CD8-positive, alpha-beta memory T cell (primary cell): ENCODE results near the gene AP1G2. TPM values are rescaled to one million over a fixed set of nuclear protein-coding genes. Genes with fewer than 3 reads are reported as not detected.
A peak's percentile ranks its signal among the peaks of the same experiment; 100 is the strongest.

Source experiments
- CTCF ChIA-PET: fragments of 350-600 bp; sonication (Branson Sonifier 250); formaldehyde crosslinking; loops from one replicate; lab custom pipeline; 2021; ENCODE audit warnings: antibody characterized with exemption; lab: Charles Lee
- POLR2A ChIA-PET: fragments of 350-600 bp; sonication (Branson Sonifier 250); formaldehyde crosslinking; loops from one replicate; lab custom pipeline; 2021; ENCODE audit warnings: antibody characterized with exemption; lab: Charles Lee
- DNase-seq, 5 donors: peaks; one replicate each; pipeline versions ENCODE4 v3.0.0 to v3.0.0-alpha.2; 2020 to 2022; ENCODE audit warnings: mixed read lengths in 1 of 5
- H3K27ac ChIP-seq: one replicate; pipeline ENCODE4 v1.7.0; 2013; ENCODE audit warnings: low read depth, mild to moderate bottlenecking, low read length, moderate library complexity
- H3K27me3 ChIP-seq: 2 replicates; pipeline ENCODE4 v1.7.0; 2013; ENCODE audit warnings: low read length, mild to moderate bottlenecking; ENCODE audit not compliant: insufficient read depth, poor library complexity, severe bottlenecking
- H3K36me3 ChIP-seq: 2 replicates; pipeline ENCODE4 v1.7.0; 2013; ENCODE audit warnings: mild to moderate bottlenecking, low read length, moderate library complexity; ENCODE audit not compliant: insufficient read depth
- H3K4me1 ChIP-seq: 2 replicates; pipeline ENCODE4 v1.7.0; 2013; ENCODE audit warnings: mild to moderate bottlenecking, low read length, moderate library complexity; ENCODE audit not compliant: insufficient read depth
- H3K4me3 ChIP-seq: 2 replicates; pipeline ENCODE4 v1.7.0; 2013; ENCODE audit warnings: mild to moderate bottlenecking, low read length
- H3K9me3 ChIP-seq: 2 replicates; pipeline ENCODE4 v1.7.0; 2013; ENCODE audit warnings: mild to moderate bottlenecking, low read length
- H3K27ac Mint-ChIP-seq, 8 donors: one replicate each; pipeline ENCODE4 v1.8.0; 2020 to 2021; ENCODE audit warnings: mixed read lengths in 8 of 8, mild to moderate bottlenecking in 6 of 8, inconsistent platforms in 3 of 8, moderate library complexity in 3 of 8
- H3K27me3 Mint-ChIP-seq, 2 donors: one replicate each; pipeline ENCODE4 v1.8.0; 2020 to 2021; ENCODE audit warnings: mixed read lengths in 2 of 2, mild to moderate bottlenecking in 1 of 2, moderate library complexity in 1 of 2
- H3K36me3 Mint-ChIP-seq, 3 donors: one replicate each; pipeline ENCODE4 v1.8.0; 2020 to 2021; ENCODE audit warnings: mixed read lengths in 3 of 3, inconsistent platforms in 1 of 3, mild to moderate bottlenecking in 1 of 3
- H3K4me1 Mint-ChIP-seq, 3 donors: one replicate each; pipeline ENCODE4 v1.8.0; 2020 to 2021; ENCODE audit warnings: mixed read lengths in 3 of 3, inconsistent platforms in 1 of 3, mild to moderate bottlenecking in 1 of 3
- H3K4me3 Mint-ChIP-seq, 7 donors: one replicate each; pipeline ENCODE4 v1.8.0; 2020 to 2021; ENCODE audit warnings: mixed read lengths in 7 of 7, mild to moderate bottlenecking in 6 of 7, moderate library complexity in 4 of 7, inconsistent platforms in 2 of 7
- H3K9me3 Mint-ChIP-seq, 5 donors: one replicate each; pipeline ENCODE4 v1.8.0; 2020 to 2022; ENCODE audit warnings: mixed read lengths in 5 of 5, mild to moderate bottlenecking in 3 of 5, moderate library complexity in 2 of 5, inconsistent platforms in 1 of 5
- polyA plus RNA-seq: library from polyadenylated mRNA; unstranded; fragments of 300-500 nt; fragmentation: Illumina TruSeq; gene quantifications from one replicate; pipeline ENCODE4 v1.2.3, GENCODE V29; 2021
- total RNA-seq, 2 experiments: library from RNA; stranded (reverse); gene quantifications; one replicate each; pipeline ENCODE4 v1.2.3, GENCODE V29; 2021

The AP1G2 gene
- total and polyA plus RNA-seq, 3 experiments from 2014 or later = 80.8 to 154 (median 152) TPM

- H3K4me1 Mint-ChIP-seq = peaks cover 19 to 27% (median 22%) of the 10 kb centered on the region in 3 donors
- peaks cover 21 to 44% of the 10 kb centered on the region in 2 donors for H3K27me3 Mint-ChIP-seq
- no peak overlapping the region for H3K4me3 ChIP-seq
- ChIA-PET POLR2A (no interaction called here), CTCF (interaction anchor here (1.4 kb wide), 1 partner anchor 16 kb away, joined by 3 read pairs; no protein-coding TSS in a partner anchor)
- no peaks in the 10 kb centered on the region for H3K36me3 ChIP-seq
- H3K4me1 ChIP-seq = peaks cover 12% of the 10 kb centered on the region
- H3K4me3 Mint-ChIP-seq = peak overlapping the region in 1 of 7 donors; percentile 22
- no peaks in the 10 kb centered on the region for H3K9me3 Mint-ChIP-seq
- H3K27me3 ChIP-seq = peaks cover 10% of the 10 kb centered on the region
- H3K9me3 ChIP-seq = no peaks in the 10 kb centered on the region
- H3K27ac ChIP-seq = no peak overlapping the region
- H3K27ac Mint-ChIP-seq = peak overlapping the region in 1 of 8 donors; percentile 57
- no peak for DNase-seq
- peaks cover 0 to 3% (median 0%) of the 10 kb centered on the region in 3 donors for H3K36me3 Mint-ChIP-seq
These were observed 5.2 kb upstream of the AP1G2 start for GRCh38 chr14:23572836-23573235.

- H3K4me1 ChIP-seq = peaks cover 12% of the 10 kb centered on the region
These were observed 4.9 kb upstream of the AP1G2 start for GRCh38 chr14:23572524-23572828.

GRCh38 chr14:23571701-23572523 lies 4.3 kb upstream of the AP1G2 start:
- Mint-ChIP-seq H3K36me3 (peaks cover 2 to 6% (median 3%) of the 10 kb centered on the region in 3 donors), H3K27me3 (peaks cover 24 to 40% of the 10 kb centered on the region in 2 donors), H3K9me3 (no peaks in the 10 kb centered on the region), H3K4me1 (peaks cover 24 to 31% (median 29%) of the 10 kb centered on the region in 3 donors), H3K27ac (peak overlapping the region in 2 of 8 donors; percentile 4 to 82), H3K4me3 (peak overlapping the region in 1 of 7 donors; percentile 73)
- H3K4me3 ChIP-seq = no peak overlapping the region
- H3K27ac ChIP-seq = no peak overlapping the region
- peaks cover 8% of the 10 kb centered on the region for H3K27me3 ChIP-seq
- POLR2A ChIA-PET = no interaction called here
- CTCF ChIA-PET = interaction anchor here (1.0 to 1.4 kb wide), 4 partner anchors 9 to 60 kb away, joined by 3 to 4 read pairs (median 3); no protein-coding TSS in a partner anchor
- no peaks in the 10 kb centered on the region for H3K9me3 ChIP-seq
- no peaks in the 10 kb centered on the region for H3K36me3 ChIP-seq
- DNase-seq = no peak
- H3K4me1 ChIP-seq = peaks cover 14% of the 10 kb centered on the region

More at GRCh38 chr14:23572524-23572828, 4.9 kb upstream of the AP1G2 start:
- no peaks in the 10 kb centered on the region for H3K36me3 ChIP-seq
- H3K27me3 ChIP-seq = peaks cover 8% of the 10 kb centered on the region
- H3K9me3 ChIP-seq = no peaks in the 10 kb centered on the region
- Mint-ChIP-seq H3K4me3 (peak overlapping the region in 1 of 7 donors; percentile 33), H3K27ac (peak overlapping the region in 3 of 8 donors; percentile 4 to 82 (median 57)), H3K4me1 (peaks cover 22 to 31% (median 26%) of the 10 kb centered on the region in 3 donors), H3K36me3 (peaks cover under 1 to 3% (median 1%) of the 10 kb centered on the region in 3 donors), H3K27me3 (peaks cover 22 to 44% of the 10 kb centered on the region in 2 donors), H3K9me3 (no peaks in the 10 kb centered on the region)
- POLR2A ChIA-PET = no interaction called here
- no peak for DNase-seq
- H3K4me3 ChIP-seq = no peak overlapping the region
- CTCF ChIA-PET = interaction anchor here (1.4 kb wide), 1 partner anchor 16 kb away, joined by 3 read pairs; no protein-coding TSS in a partner anchor
- no peak overlapping the region for H3K27ac ChIP-seq

- no peak for DNase-seq
- Mint-ChIP-seq H3K27me3 (peaks cover 17 to 33% of the 10 kb centered on the region in 2 donors), H3K9me3 (no peaks in the 10 kb centered on the region), H3K27ac (no peak overlapping the region), H3K4me1 (peaks cover 23 to 32% (median 29%) of the 10 kb centered on the region in 3 donors), H3K4me3 (no peak overlapping the region), H3K36me3 (peaks cover 2 to 13% (median 3%) of the 10 kb centered on the region in 3 donors)
- Histone ChIP-seq H3K27ac (no peak overlapping the region), H3K36me3 (peaks cover 2% of the 10 kb centered on the region), H3K4me3 (no peak overlapping the region), H3K4me1 (peaks cover 18% of the 10 kb centered on the region), H3K27me3 (peaks cover 3% of the 10 kb centered on the region), H3K9me3 (no peaks in the 10 kb centered on the region)
- ChIA-PET CTCF (interaction anchor here (0.9 to 1.3 kb wide), 5 partner anchors 8 to 61 kb away, joined by 3 to 5 read pairs (median 3); no protein-coding TSS in a partner anchor), POLR2A (interaction anchor here (0.7 kb wide), 1 partner anchor 33 kb away, joined by 5 read pairs; no protein-coding TSS in a partner anchor)
These were observed 3.4 kb upstream of the AP1G2 start for GRCh38 chr14:23570806-23571483.

- Histone ChIP-seq H3K36me3 (peaks cover 15% of the 10 kb centered on the region), H3K9me3 (no peaks in the 10 kb centered on the region), H3K27ac (no peak overlapping the region), H3K4me3 (no peak overlapping the region), H3K27me3 (no peaks in the 10 kb centered on the region), H3K4me1 (peaks cover 19% of the 10 kb centered on the region)
- no peak for DNase-seq
- H3K4me1 Mint-ChIP-seq = peaks cover 21 to 40% (median 29%) of the 10 kb centered on the region in 3 donors
- H3K9me3 Mint-ChIP-seq = no peaks in the 10 kb centered on the region
- H3K27me3 Mint-ChIP-seq = peaks cover 9 to 23% of the 10 kb centered on the region in 2 donors
- ChIA-PET POLR2A (no interaction called here), CTCF (interaction anchor here (0.9 to 1.8 kb wide), 4 partner anchors 8 to 15 kb away, joined by 3 to 14 read pairs (median 4); no protein-coding TSS in a partner anchor)
- H3K4me3 Mint-ChIP-seq = peak overlapping the region in 1 of 7 donors; percentile 99
- peak overlapping the region in 4 of 8 donors; percentile 46 to 99 (median 77) for H3K27ac Mint-ChIP-seq
- peaks cover 3 to 27% (median 4%) of the 10 kb centered on the region in 3 donors for H3K36me3 Mint-ChIP-seq
These were observed 2.0 kb upstream of the AP1G2 start for GRCh38 chr14:23569443-23570151.

- peaks cover 6 to 19% of the 10 kb centered on the region in 2 donors for H3K27me3 Mint-ChIP-seq
- peaks cover 25 to 45% (median 29%) of the 10 kb centered on the region in 3 donors for H3K4me1 Mint-ChIP-seq
- Histone ChIP-seq H3K27ac (no peak overlapping the region), H3K36me3 (peaks cover 23% of the 10 kb centered on the region), H3K27me3 (no peaks in the 10 kb centered on the region), H3K9me3 (no peaks in the 10 kb centered on the region), H3K4me1 (peaks cover 19% of the 10 kb centered on the region), H3K4me3 (no peak overlapping the region)
- peaks cover 3 to 35% (median 4%) of the 10 kb centered on the region in 3 donors for H3K36me3 Mint-ChIP-seq
- ChIA-PET POLR2A (interaction anchor here (1.6 kb wide), 1 partner anchor 13 kb away, joined by 6 read pairs; the partner anchor contains the start of gene THTPA), CTCF (interaction anchor here (1.8 kb wide), 1 partner anchor 10 kb away, joined by 14 read pairs; no protein-coding TSS in a partner anchor)
- H3K4me3 Mint-ChIP-seq = peak overlapping the region; percentile 98 to 100 (median 99)
- no peak for DNase-seq
- H3K27ac Mint-ChIP-seq = peak overlapping the region; percentile 46 to 99 (median 97)
- no peaks in the 10 kb centered on the region for H3K9me3 Mint-ChIP-seq
These were observed 1.2 kb upstream of the AP1G2 start for GRCh38 chr14:23568600-23569331.
